AG10803 (cell line): ENCODE results near the gene CLCC1.
"Not testable (repeated sequence)": the region's sequence is repeated elsewhere in the genome, so short reads cannot be mapped to it uniquely, and the experiment has no call there.

Source experiments
- DNase-seq: peaks from one replicate; pipeline ENCODE4 v3.0.0; 2010; ENCODE audit warnings: low read depth
- H3K4me3 ChIP-seq: 2 replicates; pipeline ENCODE4 v1.5.1; 2011; ENCODE audit warnings: mild to moderate bottlenecking, low read length, control low read depth
- CTCF ChIP-seq: conservative IDR thresholded peaks from 2 replicates; pipeline ENCODE4 v1.5.1; 2011; ENCODE audit warnings: mild to moderate bottlenecking, low read length, control low read depth, inconsistent platforms

CLCC1 gene

DNA sequence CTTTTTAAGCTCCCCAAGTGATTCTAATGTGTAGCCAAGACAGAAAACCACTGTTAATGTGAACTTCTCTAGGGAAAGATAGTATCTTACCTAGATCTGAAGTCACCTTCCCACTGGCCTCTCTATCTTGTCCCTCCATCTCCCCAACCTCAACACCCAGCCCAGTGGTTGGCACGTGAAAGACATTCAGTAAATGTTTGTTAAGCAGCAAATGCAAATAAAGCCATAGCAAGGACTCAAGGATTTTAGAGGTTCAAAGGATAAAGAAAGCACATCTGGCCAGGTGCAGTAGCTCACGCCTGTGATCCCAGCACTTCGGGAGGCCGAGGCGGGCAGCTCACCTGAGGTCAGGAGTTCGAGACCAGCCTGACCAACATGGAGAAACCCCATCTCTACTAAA lies 9.8 kb downstream of the CLCC1 start:
- DNase-seq, result no peak

DNA sequence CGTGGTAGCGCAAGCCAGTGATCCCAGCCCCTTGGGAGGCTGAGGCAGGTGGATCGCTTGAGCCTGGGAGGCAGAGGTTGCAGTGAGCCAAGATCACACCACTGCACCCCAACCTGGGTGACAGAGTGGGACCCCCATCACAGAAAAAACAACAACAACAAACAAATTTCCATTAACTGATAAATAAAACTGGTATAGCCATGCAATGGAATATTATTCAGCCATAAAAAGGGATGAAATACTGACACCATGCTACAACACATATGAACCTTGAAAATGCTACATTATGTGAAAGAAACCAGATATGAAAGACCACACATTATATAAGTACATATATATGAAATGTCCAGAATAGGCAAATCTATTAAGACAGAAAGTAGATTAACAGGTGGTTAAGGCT lies 12.0 kb downstream of the CLCC1 start:
- H3K4me3 ChIP-seq, result no peak overlapping the region
- no peak for TF ChIP-seq CTCF
- no peak for DNase-seq

More for the DNA sequence above, 9.8 kb downstream of the CLCC1 start:
- no peak for TF ChIP-seq CTCF
- H3K4me3 ChIP-seq, result no peak overlapping the region

DNA sequence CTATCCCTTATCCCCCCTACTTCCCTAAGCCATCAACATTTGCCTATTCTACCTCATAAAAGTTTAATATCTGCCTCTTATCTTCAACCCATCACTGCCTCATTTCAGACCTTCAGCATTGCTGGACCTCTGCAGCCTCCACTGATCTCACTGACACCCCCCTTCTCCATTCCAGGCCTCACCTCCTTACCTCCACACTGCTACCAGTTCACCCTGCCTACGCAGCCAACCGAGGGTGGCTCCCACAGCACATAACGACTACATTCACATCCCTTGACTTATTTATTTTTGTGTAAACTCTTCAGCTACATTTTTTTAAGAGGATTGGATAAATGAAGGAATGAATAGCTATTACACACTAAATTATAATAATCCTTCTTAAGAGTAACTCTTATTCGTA lies 14.2 kb downstream of the CLCC1 start:
- no peak for DNase-seq
- TF ChIP-seq CTCF, result no peak
- no peak overlapping the region for H3K4me3 ChIP-seq

DNA sequence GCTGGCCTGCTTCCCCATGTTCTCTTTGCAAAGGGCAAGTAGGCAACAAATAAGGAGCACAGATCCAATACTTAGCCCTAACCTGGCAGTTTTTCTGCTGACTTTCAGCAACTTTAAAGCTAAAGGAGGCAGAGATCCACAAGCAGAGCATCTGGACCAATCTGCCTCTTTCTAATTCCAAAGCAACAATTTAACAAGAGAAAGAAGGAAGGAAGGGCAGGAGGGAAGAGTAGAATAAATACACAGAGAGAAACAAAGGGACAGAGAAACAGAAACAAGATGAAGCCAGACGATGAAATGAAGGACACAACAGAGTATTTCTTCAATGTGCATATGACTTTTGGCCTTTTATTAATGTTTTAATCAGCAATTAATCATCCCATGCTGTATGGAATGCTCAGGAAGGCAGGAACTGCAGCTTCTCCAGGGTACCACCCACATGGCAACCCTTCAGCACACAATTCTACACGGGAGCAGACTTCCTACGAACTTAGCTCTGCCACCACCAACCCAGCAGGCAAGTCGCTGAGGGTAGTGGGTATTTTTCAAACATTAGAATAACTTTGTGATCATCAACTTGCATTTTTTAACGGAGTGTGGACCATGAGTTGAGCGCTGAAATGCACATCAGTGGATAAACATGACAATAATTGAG lies 15.3 kb downstream of the CLCC1 start:
- H3K4me3 ChIP-seq, result no peak overlapping the region; the same call in 1 of the 2 replicates
- no peak for TF ChIP-seq CTCF
- DNase-seq, result no peak

- no peak for DNase-seq
- TF ChIP-seq CTCF, result no peak
- H3K4me3 ChIP-seq, result no peak overlapping the region
Measured at GRCh38 chr1:108936170-108936569, 27.1 kb downstream of the CLCC1 start.

GRCh38 chr1:108933944-108934343 lies 29.3 kb downstream of the CLCC1 start:
- no peak for TF ChIP-seq CTCF
- DNase-seq, result no peak
- no peak overlapping the region for H3K4me3 ChIP-seq

- H3K4me3 ChIP-seq, DNase-seq: not testable (repeated sequence)
Measured at GRCh38 chr1:108927565-108927964, 35.7 kb downstream of the CLCC1 start.

DNA sequence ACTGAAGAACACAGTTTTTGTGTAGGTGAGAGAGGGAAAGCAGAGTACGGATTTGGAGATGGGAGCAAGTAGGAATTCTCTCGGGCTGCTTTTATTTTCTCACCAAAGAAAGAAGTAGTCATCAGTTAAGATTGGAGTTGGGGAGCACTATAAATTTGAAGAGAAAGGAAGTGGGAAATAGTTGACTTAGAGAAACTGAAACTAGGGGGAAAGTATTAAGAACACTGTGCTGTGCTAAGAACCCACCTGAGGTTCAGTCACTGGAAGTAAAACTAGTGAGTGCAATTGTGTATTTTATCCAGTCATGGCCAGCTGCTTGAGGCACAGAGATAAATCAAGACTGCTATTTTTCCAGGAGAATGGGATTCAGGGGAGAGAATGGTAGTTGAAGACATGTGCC lies 37.4 kb downstream of the CLCC1 start:
- no peak for DNase-seq
- H3K4me3 ChIP-seq, result no peak overlapping the region
- TF ChIP-seq CTCF, result no peak
